ENCODE measurements around the gene SGMS1.
"Not testable (repeated sequence)": the region's sequence is repeated elsewhere in the genome, so short reads cannot be mapped to it uniquely, and the experiment has no call there.

The SGMS1 gene

GRCh38 chr10:50554376-50554994 is 69.3 kb downstream of the SGMS1 start:
- DNase-seq = peak; percentile 56

GRCh38 chr10:50552771-50553535 is 70.8 kb downstream of the SGMS1 start:
- no peak for DNase-seq

GRCh38 chr10:50552308-50552707 is 71.4 kb downstream of the SGMS1 start:
- DNase-seq = no peak

- no peak for DNase-seq
Measured at GRCh38 chr10:50551894-50552293, 71.9 kb downstream of the SGMS1 start.

- DNase-seq = no peak
Measured at GRCh38 chr10:50550291-50550839, 73.4 kb downstream of the SGMS1 start.

- not testable (repeated sequence) for DNase-seq
Measured at GRCh38 chr10:50549186-50549585, 74.6 kb downstream of the SGMS1 start.

- DNase-seq = not testable (repeated sequence)
Measured at GRCh38 chr10:50548481-50548880, 75.3 kb downstream of the SGMS1 start.

GRCh38 chr10:50546287-50546686 is 77.5 kb downstream of the SGMS1 start:
- not testable (repeated sequence) for DNase-seq

- no peak for DNase-seq
Measured at GRCh38 chr10:50545846-50546245, 77.9 kb downstream of the SGMS1 start.

- DNase-seq = no peak
Measured at GRCh38 chr10:50544857-50545429, 78.8 kb downstream of the SGMS1 start.

GRCh38 chr10:50544095-50544856 is 79.5 kb downstream of the SGMS1 start:
- DNase-seq = no peak

GRCh38 chr10:50542871-50543270 is 80.9 kb downstream of the SGMS1 start:
- DNase-seq = no peak

GRCh38 chr10:50541921-50542320 is 81.8 kb downstream of the SGMS1 start:
- DNase-seq = no peak

GRCh38 chr10:50541317-50541716 is 82.4 kb downstream of the SGMS1 start:
- no peak for DNase-seq

GRCh38 chr10:50540826-50541122 is 83.0 kb downstream of the SGMS1 start:
- no peak for DNase-seq

GRCh38 chr10:50540069-50540825 is 83.5 kb downstream of the SGMS1 start:
- no peak for DNase-seq

GRCh38 chr10:50538555-50539398 is 85.0 kb downstream of the SGMS1 start:
- DNase-seq = no peak

- no peak for DNase-seq
Measured at GRCh38 chr10:50536617-50537240, 87.0 kb downstream of the SGMS1 start.

- not testable (repeated sequence) for DNase-seq
Measured at GRCh38 chr10:50534748-50535376, 88.9 kb downstream of the SGMS1 start.

- DNase-seq = no peak
Measured at GRCh38 chr10:50533296-50533695, 90.5 kb downstream of the SGMS1 start.

Measured in NCI-H2171 treated with DMSO at 0.1 percent for 48 hours (cell line).